Measurements from ENCODE around the gene PPP2R2C.

DNA sequence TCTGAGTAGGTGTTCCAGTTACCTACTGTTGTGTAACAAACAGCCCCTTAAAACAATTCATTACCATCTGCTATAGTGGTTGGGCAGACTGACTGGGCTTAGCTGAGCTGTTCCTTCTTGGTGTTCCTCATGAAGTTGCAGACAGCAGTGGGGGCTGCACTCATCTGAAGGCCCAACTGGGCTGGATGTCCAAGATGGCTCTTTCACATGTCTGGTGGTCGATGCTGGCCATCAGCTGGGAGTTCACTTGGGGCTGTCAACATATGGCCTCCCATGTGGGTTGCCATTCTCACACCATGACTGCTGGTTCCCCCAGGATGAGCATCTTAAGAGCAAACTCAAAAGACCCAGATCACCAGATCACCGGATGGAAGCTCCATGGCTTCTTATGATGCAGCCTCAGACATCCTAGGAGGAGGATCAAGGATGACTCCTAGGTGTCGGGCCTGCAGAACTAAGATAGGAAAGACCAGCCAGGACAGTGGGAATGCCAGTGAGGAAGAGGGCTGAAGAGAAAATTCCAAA is 34.3 kb upstream of the PPP2R2C start:
- TF ChIP-seq EZH2 (IDR thresholded peaks at IDR 0.05; ENCODE audit: insufficient read depth, poor library complexity, severe bottlenecking) (no peak), EZH2phosphoT487 (IDR thresholded peaks at IDR 0.05; ENCODE audit: insufficient read depth, low read depth) (no peak)
